ENCODE measurements around the gene WASL. TPM values are rescaled to one million over a fixed set of nuclear protein-coding genes. Genes with fewer than 3 reads are reported as not detected.

The WASL gene
- total and polyA plus RNA-seq, 7 donors, result 17.6 to 37.8 (median 31.0) TPM

- peak overlapping the region; percentile 90 for H3K27ac ChIP-seq
- H3K9me3 ChIP-seq, result no peaks in the 10 kb centered on the region
- peaks cover 60% of the 10 kb centered on the region for H3K4me1 ChIP-seq
- DNase-seq (no peak), ATAC-seq (peak in 1 of 4 donors; percentile 29)
- H3K4me3 ChIP-seq, result no peak overlapping the region
- H3K27me3 ChIP-seq (ENCODE audit: insufficient read depth in 3 of 3, low read length in 2 of 3), result no peaks in the 10 kb centered on the region
- no peaks in the 10 kb centered on the region for H3K36me3 ChIP-seq (ENCODE audit: insufficient read depth in 1 of 2, low read depth in 1 of 2)
- intact Hi-C loops (cut with DNase I), result loop anchor here in 1 of 2 donors (5.0 kb wide), 1 partner anchor 38 kb away; no protein-coding TSS in a partner anchor
- TF ChIP-seq CTCF (IDR thresholded peaks at IDR 0.05), result no peak
These were observed 73.7 kb downstream of the WASL start for GRCh38 chr7:123675181-123675473.

- peak; percentile 42 to 73 (median 60) for ATAC-seq
- intact Hi-C loops (cut with DNase I), result loop anchor here in 1 of 2 donors (5.0 kb wide), 1 partner anchor 37 kb away; no protein-coding TSS in a partner anchor
- H3K27me3 ChIP-seq (ENCODE audit: insufficient read depth in 3 of 3, low read length in 2 of 3), result no peaks in the 10 kb centered on the region
These were observed 74.2 kb downstream of the WASL start for GRCh38 chr7:123674399-123675180.

DNA sequence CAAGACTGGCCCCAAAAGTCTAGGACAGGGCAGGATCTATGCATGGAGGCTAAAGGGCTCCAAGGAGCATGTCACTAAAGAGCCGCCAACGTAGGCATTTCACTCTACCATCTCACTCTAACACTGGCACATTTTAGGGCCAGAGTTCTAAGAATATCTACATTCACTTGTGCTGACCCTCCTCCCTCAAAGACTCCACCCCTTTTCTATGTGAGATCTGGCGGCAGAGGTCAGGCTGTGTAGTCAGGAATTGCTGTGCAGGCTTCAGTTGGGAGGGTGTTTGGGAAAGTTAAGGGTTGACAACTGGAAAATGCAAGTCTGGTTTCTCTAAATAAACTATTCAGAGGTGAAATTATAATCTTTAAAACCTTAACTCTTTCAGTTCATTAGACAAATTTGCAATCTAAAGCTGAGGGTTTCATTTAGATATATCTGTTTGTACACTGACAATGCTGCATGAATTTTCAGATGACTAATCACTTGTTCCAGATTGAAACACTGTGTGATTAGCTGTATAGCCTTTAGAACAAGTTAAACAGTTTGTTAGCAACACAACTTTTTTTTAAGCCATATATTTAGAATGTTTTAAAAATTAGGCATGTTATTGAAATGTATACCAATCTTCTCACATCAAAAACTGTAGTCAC is 74.9 kb downstream of the WASL start:
- 35 to 40% (median 36%) methylated on average over 3 of the region's 3 CpGs for WGBS, 3 donors
- ATAC-seq, result peak; percentile 18 to 45 (median 32)
- DNase-seq, result no peak
- Histone ChIP-seq H3K4me1 (peaks cover 48% of the 10 kb centered on the region), H3K4me3 (peak overlapping the region; percentile 44), H3K36me3 (ENCODE audit: insufficient read depth in 1 of 2, low read depth in 1 of 2) (no peaks in the 10 kb centered on the region), H3K9me3 (no peaks in the 10 kb centered on the region), H3K27ac (peak overlapping the region; percentile 90), H3K27me3 (ENCODE audit: insufficient read depth in 3 of 3, low read length in 2 of 3) (no peaks in the 10 kb centered on the region)
- intact Hi-C loops (cut with DNase I), result no loop called here
- no peak for TF ChIP-seq CTCF (IDR thresholded peaks at IDR 0.05)

More at GRCh38 chr7:123674399-123675180, 74.2 kb downstream of the WASL start:
- no peak for DNase-seq
- 8 to 18% (median 15%) methylated on average over 2 of the region's 2 CpGs for WGBS, 3 donors
- Histone ChIP-seq H3K9me3 (no peaks in the 10 kb centered on the region), H3K36me3 (ENCODE audit: insufficient read depth in 1 of 2, low read depth in 1 of 2) (no peaks in the 10 kb centered on the region), H3K4me1 (peaks cover 55% of the 10 kb centered on the region), H3K4me3 (peak overlapping the region; percentile 44), H3K27ac (peak overlapping the region; percentile 90)
- TF ChIP-seq CTCF (IDR thresholded peaks at IDR 0.05), result no peak

DNA sequence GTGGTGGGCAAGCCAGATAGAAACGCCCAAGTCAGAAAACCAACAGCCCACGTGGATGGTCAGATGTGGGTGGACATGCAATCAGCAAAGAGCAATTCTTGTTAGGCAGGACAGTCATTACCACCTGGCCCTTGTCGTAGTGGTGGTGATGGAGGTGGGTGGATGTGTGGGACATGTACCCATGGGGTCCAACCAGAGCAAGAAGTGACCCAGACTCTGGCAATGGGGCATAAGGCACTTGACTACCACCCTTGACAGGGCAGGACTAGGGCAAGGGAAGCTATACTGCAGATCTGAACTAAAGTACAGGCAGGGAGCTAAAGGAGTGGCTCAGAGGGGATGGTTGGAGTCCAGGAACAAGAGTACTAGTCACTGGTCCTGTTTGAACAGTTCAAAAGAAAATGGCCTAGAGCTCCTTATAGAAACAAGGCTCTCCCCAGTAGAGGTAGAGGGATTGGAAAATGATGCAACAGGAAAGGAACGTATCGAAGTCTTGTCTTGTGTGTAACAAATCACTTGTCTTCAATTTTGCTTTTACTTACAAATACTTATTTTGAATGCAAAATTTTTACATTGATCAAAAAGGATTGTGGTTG is 75.6 kb downstream of the WASL start:
- 79 to 89% (median 81%) methylated on average over 5 of the region's 5 CpGs for WGBS, 3 donors
- intact Hi-C loops (cut with DNase I), result no loop called here
- no peaks in the 10 kb centered on the region for H3K36me3 ChIP-seq (ENCODE audit: insufficient read depth in 1 of 2, low read depth in 1 of 2)
- H3K27ac ChIP-seq, result peak overlapping the region; percentile 90
- H3K4me1 ChIP-seq, result peaks cover 42% of the 10 kb centered on the region
- H3K27me3 ChIP-seq (ENCODE audit: insufficient read depth in 3 of 3, low read length in 2 of 3), result no peaks in the 10 kb centered on the region
- H3K9me3 ChIP-seq, result no peaks in the 10 kb centered on the region
- TF ChIP-seq CTCF (IDR thresholded peaks at IDR 0.05), result no peak
- ATAC-seq (peak; percentile 9 to 19 (median 16)), DNase-seq (no peak)
- H3K4me3 ChIP-seq, result peak overlapping the region; percentile 44

Measured in psoas muscle (tissue), 8 donors.